Measurements from ENCODE around the gene ZNF493.

Gene ZNF493

DNA sequence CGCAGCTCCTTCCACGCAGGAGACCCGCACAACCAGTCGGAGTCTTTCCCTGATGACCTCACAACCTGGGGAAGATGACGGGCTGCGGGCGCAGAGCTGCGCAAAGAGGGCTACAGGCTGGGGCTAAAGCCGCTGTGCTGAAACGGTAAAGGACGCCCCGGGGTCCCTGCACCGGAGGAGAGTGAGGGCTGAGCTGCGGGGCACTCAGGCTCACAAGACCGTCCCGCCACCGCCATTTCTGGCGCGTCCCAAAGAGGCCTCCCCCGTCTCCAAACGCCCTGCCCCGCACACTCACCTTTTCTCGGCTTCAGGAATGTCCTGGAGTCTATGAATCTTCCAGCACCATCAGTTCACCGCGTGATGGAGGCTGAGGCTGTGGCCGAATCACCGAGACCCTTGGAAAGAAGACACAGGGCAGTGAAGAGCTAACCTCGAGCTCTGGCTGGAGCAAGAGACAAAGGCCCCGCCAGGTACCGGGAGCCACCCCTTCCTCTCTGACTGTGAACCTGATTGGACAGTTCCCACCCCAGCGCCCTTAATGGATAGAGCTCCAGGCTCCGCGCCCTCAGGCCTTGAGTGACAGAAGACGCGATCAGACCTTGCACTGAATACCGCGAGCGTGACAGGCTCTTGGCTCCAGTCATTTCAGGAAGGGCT is 66.6 kb downstream of the ZNF493 start:
- no peak for DNase-seq

DNA sequence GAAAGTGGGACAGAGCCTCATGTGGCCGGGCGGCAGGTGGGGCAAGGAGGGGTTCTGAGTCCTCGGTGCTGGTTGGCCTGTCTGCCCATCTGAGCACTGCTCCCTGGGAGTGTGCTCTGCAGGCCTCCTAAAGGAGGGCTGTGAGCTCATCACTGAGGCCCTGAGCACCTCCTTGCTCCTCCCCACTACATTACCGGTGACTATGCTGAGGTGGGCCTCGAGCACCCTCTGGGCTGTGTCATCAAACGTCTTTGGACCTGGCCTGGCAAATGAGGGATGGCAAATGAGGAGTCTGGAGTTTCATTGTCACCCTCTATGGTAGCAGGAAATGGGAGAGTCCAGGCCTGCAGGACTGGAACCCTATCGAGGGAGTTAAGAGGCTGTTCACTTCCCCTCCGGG is 69.7 kb downstream of the ZNF493 start:
- no peak for DNase-seq

DNA sequence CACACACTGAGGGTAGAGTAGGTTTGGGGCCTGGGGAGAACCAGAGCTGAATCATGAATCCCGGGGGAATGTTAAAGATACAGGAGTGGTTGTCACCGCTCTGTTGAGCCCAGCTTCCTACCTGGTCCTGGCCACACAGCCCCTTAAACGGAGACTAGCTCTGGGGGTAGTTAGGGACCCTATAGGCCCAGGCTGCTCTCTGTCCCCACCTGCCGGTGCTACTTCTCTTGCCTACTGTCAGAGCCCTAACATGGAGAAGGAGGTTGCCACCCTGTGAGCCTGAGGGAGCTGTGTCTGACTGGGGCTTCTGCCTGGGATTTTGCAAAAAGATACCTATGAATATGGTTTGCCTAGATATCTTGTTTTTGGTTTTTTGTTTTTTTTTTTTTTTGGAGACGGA is 71.9 kb downstream of the ZNF493 start:
- DNase-seq, result no peak

DNA sequence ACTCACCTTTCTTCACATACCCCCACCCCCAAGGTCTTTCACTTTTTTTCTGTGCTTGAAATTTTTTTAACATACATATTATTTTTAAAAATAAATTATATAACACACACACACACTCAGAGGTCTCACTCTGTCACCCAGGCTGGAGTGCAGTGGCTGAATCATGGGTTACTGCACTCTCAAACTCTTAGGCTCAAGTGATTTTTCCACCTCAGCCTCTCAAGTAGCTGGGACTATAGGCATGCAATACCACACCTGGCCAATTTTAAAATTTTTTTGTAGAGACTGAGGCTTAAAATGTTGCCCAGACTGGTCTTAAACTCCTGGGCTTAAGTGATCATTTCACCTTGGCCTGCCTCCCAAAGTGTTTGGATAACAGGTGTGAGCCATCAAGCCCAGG is 75.6 kb downstream of the ZNF493 start:
- DNase-seq, result no peak

DNA sequence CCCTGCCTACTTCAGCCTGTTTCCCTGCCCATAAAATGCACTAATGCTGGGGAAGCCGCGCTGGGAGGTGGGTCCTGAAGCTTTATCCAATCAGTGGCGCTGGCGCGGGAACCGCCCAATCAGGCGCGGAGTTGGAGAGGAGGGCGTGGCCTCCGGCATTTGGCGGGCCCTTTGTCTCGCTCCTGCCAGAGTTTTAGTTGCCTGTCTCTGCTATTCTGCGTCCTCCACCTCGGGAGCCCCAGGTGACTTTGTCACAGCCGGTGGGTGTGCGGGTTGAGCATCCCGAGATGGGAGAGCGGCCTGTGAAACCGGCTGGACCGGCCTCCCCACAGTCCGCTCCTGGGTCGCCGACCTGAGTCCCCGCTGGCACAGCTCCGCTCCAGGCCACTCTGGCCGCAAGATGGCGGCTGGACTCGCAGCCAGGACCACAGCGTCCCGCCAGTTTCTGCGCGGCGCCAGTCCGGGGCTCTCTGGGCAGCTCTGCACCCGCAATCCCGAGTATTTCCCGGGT is 77.8 kb downstream of the ZNF493 start:
- DNase-seq, result peak; percentile 74

Data from stimulated activated CD4-positive, alpha-beta T cell treated with anti-CD3 and anti-CD28 coated beads, Interleukin-12 subunit alpha, Interleukin-12 subunit beta, amount 100 ng/mL, for 4 hours (primary cell).